GM12878 (cell line): ENCODE measurements around the gene CTNNA3. TPM values are rescaled to one million over a fixed set of nuclear protein-coding genes. Genes with fewer than 3 reads are reported as not detected.

ENCODE experiments used
- ATAC-seq: fragments of 200-7000 bp; cut with Tn5 transposase; 3 replicates; pipeline ENCODE4 v1.9.1; 2020; ENCODE audit warnings: mild to moderate bottlenecking, moderate library complexity
- BruUV-seq: library from RNA; stranded (reverse); fragments of 400-500 nt; replicated peaks from 2 replicates; lab custom pipeline; 2021; lab: Mats Ljungman, UMichigan
- CTCF ChIA-PET: fragments of 300-600 bp; sonication (Branson Sonifier 250); formaldehyde crosslinking; extraction: SDS; loops from one replicate; lab custom pipeline; 2021; ENCODE audit warnings: inconsistent platforms; lab: Yijun Ruan, JAX
- POLR2A ChIA-PET: fragments of 350-600 bp; formaldehyde crosslinking; extraction: SDS; loops from one replicate; lab custom pipeline; 2021; ENCODE audit warnings: inconsistent platforms; lab: Charles Lee
- RAD21 ChIA-PET: fragments of 300-600 bp; sonication (Branson Sonifier 250); formaldehyde crosslinking; loops from one replicate; lab custom pipeline; 2023; ENCODE audit warnings: antibody characterized with exemption; ENCODE audit not compliant: unreplicated experiment; lab: Charles Lee
- SMC1A ChIA-PET: fragments of 300-600 bp; sonication (Branson Sonifier 250); formaldehyde crosslinking; loops from one replicate; lab custom pipeline; 2023; ENCODE audit not compliant: unreplicated experiment, uncharacterized antibody; lab: Charles Lee
- DNase-seq: peaks from one replicate; pipeline ENCODE4 v3.0.0-alpha.2; 2011; ENCODE audit warnings: low read depth, low spot score
- FAIRE-seq: peaks from 3 replicates; lab custom pipeline; 2011; peaks lifted over from hg19 to GRCh38; lab: Jason Lieb, UNC
- H2AFZ ChIP-seq: 2 replicates; pipeline ENCODE4 v1.6.0; 2011; ENCODE audit warnings: low read depth, low read length, control low read depth; ENCODE audit not compliant: control insufficient read depth
- H3K27ac ChIP-seq: 2 replicates; pipeline ENCODE4 v1.5.1; 2011; ENCODE audit warnings: control low read depth; ENCODE audit not compliant: control insufficient read depth, insufficient read depth
- H3K27me3 ChIP-seq, 2 experiments: replicated peaks in 1 of 2; 2 replicates each; pipeline versions ENCODE4 v1.6.0 to v1.6.1; 2011; ENCODE audit warnings: low read length in 1 of 2; ENCODE audit not compliant: control insufficient read depth in 2 of 2, insufficient read depth in 2 of 2
- H3K36me3 ChIP-seq, 2 experiments: 2 replicates each; pipeline ENCODE4 v1.5.1; 2011; ENCODE audit warnings: low read length in 1 of 2; ENCODE audit not compliant: control insufficient read depth in 2 of 2, insufficient read depth in 2 of 2
- H3K4me1 ChIP-seq: 2 replicates; pipeline ENCODE4 v1.6.1; 2011; ENCODE audit warnings: mild to moderate bottlenecking, low read length, moderate library complexity, mixed read lengths; ENCODE audit not compliant: control insufficient read depth, insufficient read depth
- H3K4me2 ChIP-seq: 2 replicates; pipeline ENCODE4 v1.6.0; 2011; ENCODE audit warnings: control low read depth; ENCODE audit not compliant: control insufficient read depth, insufficient read depth
- H3K4me3 ChIP-seq: fragments of 200-600 bp; sonication (generic); 2 replicates; pipeline ENCODE4 v1.5.1; 2016
- H3K79me2 ChIP-seq: 2 replicates; pipeline ENCODE4 v1.6.0; 2011; ENCODE audit warnings: low read length; ENCODE audit not compliant: control insufficient read depth, insufficient read depth
- H3K9ac ChIP-seq: 2 replicates; pipeline ENCODE4 v1.8.0; 2011; ENCODE audit warnings: low read length, control low read depth, mixed read lengths; ENCODE audit not compliant: control insufficient read depth, insufficient read depth
- H3K9me3 ChIP-seq: replicated peaks from 3 replicates; pipeline ENCODE4 v1.5.1; 2011; ENCODE audit warnings: mild to moderate bottlenecking, low read length; ENCODE audit not compliant: control insufficient read depth, insufficient read depth
- H4K20me1 ChIP-seq: 2 replicates; pipeline ENCODE4 v1.6.0; 2011; ENCODE audit not compliant: control insufficient read depth, insufficient read depth
- CEBPB ChIP-seq, 2 experiments: fragments of 150-350 bp in 1 of 2; IDR thresholded peaks; 2 replicates each; pipeline ENCODE4 v1.6.1; 2012 to 2014; ENCODE audit warnings: low read depth in 2 of 2, low read length in 2 of 2, borderline replicate concordance in 1 of 2, inconsistent platforms in 1 of 2
- FOXM1 ChIP-seq: IDR thresholded peaks from 2 replicates; pipeline ENCODE4 v1.6.1; 2012; ENCODE audit warnings: low read depth, mild to moderate bottlenecking, inconsistent platforms, low read length, moderate library complexity
- PAX5 ChIP-seq: IDR thresholded peaks from 2 replicates; pipeline ENCODE4 v1.6.1; 2011; ENCODE audit warnings: low read depth, low read length, borderline replicate concordance
- RELA ChIP-seq: fragments of 450-650 bp; IDR thresholded peaks from 2 replicates; pipeline ENCODE4 v1.8.0; 2014; ENCODE audit warnings: borderline replicate concordance; ENCODE audit not compliant: partially characterized antibody
- SPI1 ChIP-seq: IDR thresholded peaks from 2 replicates; pipeline ENCODE4 v1.6.1; 2011; ENCODE audit warnings: low read depth, mild to moderate bottlenecking, low read length, moderate library complexity, borderline replicate concordance; ENCODE audit not compliant: insufficient read depth
- TCF7 ChIP-seq: IDR thresholded peaks from 2 replicates; pipeline ENCODE4 v1.6.1; 2014; ENCODE audit warnings: antibody characterized with exemption, borderline replicate concordance
- WGBS: methylation state at CpG from one replicate; pipeline ENCODE4 v1.1.6; 2016; ENCODE audit warnings: low lambda C conversion rate; ENCODE audit not compliant: insufficient replicate concordance, insufficient coverage; ENCODE audit errors: missing lambda C conversion rate; 5-methylcytosine and 5-hydroxymethylcytosine counted together
- in situ Hi-C: fragments of 300-500 bp; cut with MboI; formaldehyde crosslinking; loops from 9 replicates; pipeline ENCODE4 v1.14.3; 2018; ENCODE audit warnings: mixed read lengths
- intact Hi-C: fragments of 100-400 bp; cut with micrococcal nuclease; formaldehyde crosslinking; loops from one replicate; pipeline ENCODE4 v1.14.2; 2022; ENCODE audit not compliant: unreplicated experiment
- polyA plus RNA-seq, 11 experiments: library from polyadenylated mRNA; depleted of rRNA in 4 of 11; unstranded in 6 of 11; stranded (reverse) in 5 of 11; fragments of >200 nt; fragmentation: Nextera tagmentation in 4 of 11; fragmentation: Illumina TruSeq in 1 of 11; extraction: Ambion mirVana in 4 of 11; extraction: Trizol in 1 of 11; gene quantifications; 1 replicate in 1 of 11; 2 replicates in 10 of 11; pipeline versions ENCODE4 v1.2.1 to v1.2.3, GENCODE V29; 2011 to 2016; ENCODE audit warnings: inconsistent platforms in 2 of 11, missing spikeins in 2 of 11, low read depth in 1 of 11
- total RNA-seq, 4 experiments: library from RNA; depleted of rRNA in 3 of 4; stranded (reverse); fragments of >200 nt in 3 of 4; fragmentation: Illumina TruSeq in 1 of 4; extraction: Trizol in 1 of 4; gene quantifications; 2 replicates each; pipeline versions ENCODE4 v1.2.1 to v1.2.3, GENCODE V29; 2013 to 2021
- TF ChIP-seq, protein P1 (sequence below): IDR thresholded peaks from 2 replicates; pipeline ENCODE4 v1.6.1; 2012; ENCODE audit warnings: mild to moderate bottlenecking, low read depth, low read length
- TF ChIP-seq, protein P2 (sequence below): fragments of 450-650 bp; IDR thresholded peaks from 2 replicates; pipeline ENCODE4 v1.6.1; 2017; ENCODE audit warnings: mild to moderate bottlenecking, low read depth, inconsistent platforms; ENCODE audit not compliant: poor library complexity, severe bottlenecking

CTNNA3 gene
- total and polyA plus RNA-seq, 10 of the 15 experiments (the other 5 are each of a cell fraction or from before 2014, with no cell fraction given): under 0.01 to 4.5 (median 0.22) TPM; not detected in 2

DNA sequence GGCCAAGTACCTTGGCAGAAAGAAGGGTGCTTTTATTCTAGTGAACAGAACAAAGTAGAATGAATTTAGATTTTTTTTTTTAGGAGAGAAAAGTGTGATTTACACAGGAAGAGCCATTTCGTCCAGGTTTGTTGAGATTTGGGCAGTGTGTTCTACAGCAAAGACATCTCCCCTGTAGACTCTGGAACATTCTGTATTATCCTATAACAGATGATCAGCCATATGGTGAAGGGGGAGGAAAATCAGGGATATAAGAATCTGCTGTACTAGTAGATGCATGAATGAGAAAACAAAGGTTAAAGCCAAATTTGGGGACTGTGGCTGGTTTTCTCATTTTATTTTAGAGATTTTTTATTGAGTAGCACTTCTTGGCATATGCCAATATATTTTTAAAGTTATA lies 1223.8 kb downstream of the CTNNA3 start (continued):
- TF ChIP-seq, protein P1, sequence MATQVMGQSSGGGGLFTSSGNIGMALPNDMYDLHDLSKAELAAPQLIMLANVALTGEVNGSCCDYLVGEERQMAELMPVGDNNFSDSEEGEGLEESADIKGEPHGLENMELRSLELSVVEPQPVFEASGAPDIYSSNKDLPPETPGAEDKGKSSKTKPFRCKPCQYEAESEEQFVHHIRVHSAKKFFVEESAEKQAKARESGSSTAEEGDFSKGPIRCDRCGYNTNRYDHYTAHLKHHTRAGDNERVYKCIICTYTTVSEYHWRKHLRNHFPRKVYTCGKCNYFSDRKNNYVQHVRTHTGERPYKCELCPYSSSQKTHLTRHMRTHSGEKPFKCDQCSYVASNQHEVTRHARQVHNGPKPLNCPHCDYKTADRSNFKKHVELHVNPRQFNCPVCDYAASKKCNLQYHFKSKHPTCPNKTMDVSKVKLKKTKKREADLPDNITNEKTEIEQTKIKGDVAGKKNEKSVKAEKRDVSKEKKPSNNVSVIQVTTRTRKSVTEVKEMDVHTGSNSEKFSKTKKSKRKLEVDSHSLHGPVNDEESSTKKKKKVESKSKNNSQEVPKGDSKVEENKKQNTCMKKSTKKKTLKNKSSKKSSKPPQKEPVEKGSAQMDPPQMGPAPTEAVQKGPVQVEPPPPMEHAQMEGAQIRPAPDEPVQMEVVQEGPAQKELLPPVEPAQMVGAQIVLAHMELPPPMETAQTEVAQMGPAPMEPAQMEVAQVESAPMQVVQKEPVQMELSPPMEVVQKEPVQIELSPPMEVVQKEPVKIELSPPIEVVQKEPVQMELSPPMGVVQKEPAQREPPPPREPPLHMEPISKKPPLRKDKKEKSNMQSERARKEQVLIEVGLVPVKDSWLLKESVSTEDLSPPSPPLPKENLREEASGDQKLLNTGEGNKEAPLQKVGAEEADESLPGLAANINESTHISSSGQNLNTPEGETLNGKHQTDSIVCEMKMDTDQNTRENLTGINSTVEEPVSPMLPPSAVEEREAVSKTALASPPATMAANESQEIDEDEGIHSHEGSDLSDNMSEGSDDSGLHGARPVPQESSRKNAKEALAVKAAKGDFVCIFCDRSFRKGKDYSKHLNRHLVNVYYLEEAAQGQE: no peak
- TF ChIP-seq SPI1: no peak
- no peak for TF ChIP-seq TCF7

DNA sequence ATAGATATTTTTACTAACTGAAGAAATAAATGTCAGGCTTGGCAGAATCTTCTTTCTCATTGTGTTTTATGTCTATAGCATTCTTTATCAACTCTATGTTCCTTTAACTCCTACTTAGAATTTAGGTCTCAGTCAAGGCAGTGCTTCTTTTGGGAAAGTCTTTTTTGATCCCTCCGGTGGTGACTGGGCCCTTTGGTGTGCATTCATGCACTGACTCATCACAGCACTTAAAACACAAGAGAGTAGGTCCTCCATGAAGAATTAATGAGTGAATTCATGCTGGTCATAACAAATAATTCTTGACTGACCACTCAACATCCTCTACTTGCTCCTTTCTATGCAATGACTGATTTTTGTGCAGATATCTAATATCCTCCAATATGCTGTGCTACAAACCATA lies 1229.0 kb downstream of the CTNNA3 start:
- no peaks in the 10 kb centered on the region for H3K9me3 ChIP-seq
- H3K9ac ChIP-seq: no peak overlapping the region
- DNase-seq (no peak), FAIRE-seq (no peak), ATAC-seq (no peak)
- no peaks in the 10 kb centered on the region for H3K27me3 ChIP-seq
- no peaks in the 10 kb centered on the region for H3K4me1 ChIP-seq
- no peaks in the 10 kb centered on the region for H4K20me1 ChIP-seq
- in situ Hi-C loops (no loop called here), intact Hi-C loops (no loop called here)
- SMC1A ChIA-PET: no interaction called here
- no peak overlapping the region for H2AFZ ChIP-seq
- no peaks in the 10 kb centered on the region for H3K79me2 ChIP-seq
- H3K27ac ChIP-seq: no peak overlapping the region
- BruUV-seq: no TSS peak
- 0% methylated on average over 1 of the region's 1 CpG for WGBS
- RAD21 ChIA-PET: no interaction called here
- CTCF ChIA-PET: no interaction called here
- H3K36me3 ChIP-seq: no peaks in the 10 kb centered on the region
- no peak overlapping the region for H3K4me2 ChIP-seq
- H3K4me3 ChIP-seq: no peak overlapping the region
- POLR2A ChIA-PET: no interaction called here
- TF ChIP-seq CEBPB (IDR thresholded peaks at IDR 0.05; ENCODE audit: borderline replicate concordance in 1 of 2, low read depth in 2 of 2, low read length in 2 of 2) (no peak), FOXM1 (no peak), RELA (no peak), PAX5 (no peak)
- TF ChIP-seq, protein P2, sequence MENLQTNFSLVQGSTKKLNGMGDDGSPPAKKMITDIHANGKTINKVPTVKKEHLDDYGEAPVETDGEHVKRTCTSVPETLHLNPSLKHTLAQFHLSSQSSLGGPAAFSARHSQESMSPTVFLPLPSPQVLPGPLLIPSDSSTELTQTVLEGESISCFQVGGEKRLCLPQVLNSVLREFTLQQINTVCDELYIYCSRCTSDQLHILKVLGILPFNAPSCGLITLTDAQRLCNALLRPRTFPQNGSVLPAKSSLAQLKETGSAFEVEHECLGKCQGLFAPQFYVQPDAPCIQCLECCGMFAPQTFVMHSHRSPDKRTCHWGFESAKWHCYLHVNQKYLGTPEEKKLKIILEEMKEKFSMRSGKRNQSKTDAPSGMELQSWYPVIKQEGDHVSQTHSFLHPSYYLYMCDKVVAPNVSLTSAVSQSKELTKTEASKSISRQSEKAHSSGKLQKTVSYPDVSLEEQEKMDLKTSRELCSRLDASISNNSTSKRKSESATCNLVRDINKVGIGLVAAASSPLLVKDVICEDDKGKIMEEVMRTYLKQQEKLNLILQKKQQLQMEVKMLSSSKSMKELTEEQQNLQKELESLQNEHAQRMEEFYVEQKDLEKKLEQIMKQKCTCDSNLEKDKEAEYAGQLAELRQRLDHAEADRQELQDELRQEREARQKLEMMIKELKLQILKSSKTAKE: no peak
- TF ChIP-seq, protein P1: no peak
